ENCODE measurements around the gene OR52B6. TPM values are rescaled to one million over a fixed set of nuclear protein-coding genes. Genes with fewer than 3 reads are reported as not detected.

The OR52B6 gene
- total RNA-seq, 2 donors from 2014 or later = not detected

- intact Hi-C loops (cut with DNase I, micrococcal nuclease) = no loop called here
- DNase-seq (no peak), ATAC-seq (no peak)
Measured at GRCh38 chr11:5626196-5626595, 45.5 kb downstream of the OR52B6 start.

GRCh38 chr11:5631417-5631816 lies 50.7 kb downstream of the OR52B6 start:
- no peak for ATAC-seq
- no peak for DNase-seq
- intact Hi-C loops (cut with DNase I, micrococcal nuclease) = no loop called here

Other genes starting within 250 kb of the OR52B6 start
- not detected for gene OR51B5, start 237.4 kb upstream of the OR52B6 start, total RNA-seq
- gene OR51B6, start 229.4 kb upstream of the OR52B6 start, total RNA-seq = not detected
- gene OR51M1, start 197.1 kb upstream of the OR52B6 start, total RNA-seq = not detected
- not detected for gene OR51Q1, start 158.8 kb upstream of the OR52B6 start, total RNA-seq
- gene OR51I1, start 139.4 kb upstream of the OR52B6 start, total RNA-seq = not detected
- gene OR51I2, start 131.6 kb upstream of the OR52B6 start, total RNA-seq = not detected
- gene OR52D1, start 92.2 kb upstream of the OR52B6 start, total RNA-seq = not detected
- not detected for gene UBQLN3, start 70.9 kb upstream of the OR52B6 start, total RNA-seq
- gene UBQLNL, start 64.2 kb upstream of the OR52B6 start, total RNA-seq = under 1 TPM; 0.25 to 0.49 TPM
- gene OR52H1, start 32.3 kb upstream of the OR52B6 start, total RNA-seq = under 1 TPM; 0.25 to 0.27 TPM
- 1 to 10 TPM in 1 of 2 donors, under 1 TPM in 1; 0.40 to 1.7 TPM for gene TRIM6, start 15.8 kb downstream of the OR52B6 start, total RNA-seq
- 1 to 10 TPM; 7.9 to 9.8 TPM for gene TRIM34, start 44.1 kb downstream of the OR52B6 start, total RNA-seq
- 10 to 100 TPM; 17.6 TPM for gene TRIM5, start 104.2 kb downstream of the OR52B6 start, total RNA-seq
- 10 to 100 TPM; 21.0 to 25.2 TPM for gene TRIM22, start 108.9 kb downstream of the OR52B6 start, total RNA-seq
- gene OR56B1, start 155.6 kb downstream of the OR52B6 start, total RNA-seq = not detected
- not detected for gene OR52N4, start 173.4 kb downstream of the OR52B6 start, total RNA-seq
- not detected for gene OR52N5, start 202.5 kb downstream of the OR52B6 start, total RNA-seq
- gene OR52N1, start 210.4 kb downstream of the OR52B6 start, total RNA-seq = not detected
- gene OR52N2, start 228.0 kb downstream of the OR52B6 start, total RNA-seq = not detected

All from left colon (tissue), 2 donors.